Measurements from ENCODE around the gene LRRC74A.
"Not testable (repeated sequence)": the region's sequence is repeated elsewhere in the genome, so short reads cannot be mapped to it uniquely, and the experiment has no call there.

Gene LRRC74A

GRCh38 chr14:76902591-76902990 is 76.4 kb downstream of the LRRC74A start:
- Mint-ChIP-seq H3K4me3 (no peak overlapping the region), H3K27me3 (no peaks in the 10 kb centered on the region), H3K9me3 (no peaks in the 10 kb centered on the region), H3K27ac (no peak overlapping the region), H3K36me3 (no peaks in the 10 kb centered on the region), H3K4me1 (peaks cover 19% of the 10 kb centered on the region)
- no peak for ATAC-seq (ENCODE audit: low read depth)
- DNase-seq (ENCODE audit: low spot score in 2 of 2), result no peak

GRCh38 chr14:76904100-76904739 is 78.0 kb downstream of the LRRC74A start:
- Mint-ChIP-seq H3K27ac (peak overlapping the region; percentile 95), H3K36me3 (no peaks in the 10 kb centered on the region), H3K9me3 (no peaks in the 10 kb centered on the region), H3K27me3 (no peaks in the 10 kb centered on the region), H3K4me3 (peak overlapping the region; percentile 73), H3K4me1 (peaks cover 25% of the 10 kb centered on the region)
- DNase-seq (ENCODE audit: low spot score in 2 of 2) (no peak), ATAC-seq (ENCODE audit: low read depth) (no peak)

- ATAC-seq (ENCODE audit: low read depth) (peak; percentile 73), DNase-seq (ENCODE audit: low spot score in 2 of 2) (peak; percentile 70 to 83)
- no peaks in the 10 kb centered on the region for H3K36me3 Mint-ChIP-seq
- no peaks in the 10 kb centered on the region for H3K27me3 Mint-ChIP-seq
- H3K27ac Mint-ChIP-seq, result peak overlapping the region; percentile 95
- H3K4me1 Mint-ChIP-seq, result peaks cover 25% of the 10 kb centered on the region
- no peaks in the 10 kb centered on the region for H3K9me3 Mint-ChIP-seq
- H3K4me3 Mint-ChIP-seq, result peak overlapping the region; percentile 73
Observed at GRCh38 chr14:76904740-76905569, 78.7 kb downstream of the LRRC74A start.

- H3K9me3 Mint-ChIP-seq, result no peaks in the 10 kb centered on the region
- peaks cover 26% of the 10 kb centered on the region for H3K4me1 Mint-ChIP-seq
- peak overlapping the region; percentile 39 for H3K4me3 Mint-ChIP-seq
- no peaks in the 10 kb centered on the region for H3K36me3 Mint-ChIP-seq
- peak; percentile 51 to 77 for DNase-seq (ENCODE audit: low spot score in 2 of 2)
- peak overlapping the region; percentile 93 for H3K27ac Mint-ChIP-seq
- H3K27me3 Mint-ChIP-seq, result no peaks in the 10 kb centered on the region
- ATAC-seq (ENCODE audit: low read depth), result peak; percentile 85
Observed at GRCh38 chr14:76908834-76909233, 82.6 kb downstream of the LRRC74A start.

- H3K27ac Mint-ChIP-seq, result peak overlapping the region; percentile 93
- ATAC-seq (ENCODE audit: low read depth), result no peak
Observed at GRCh38 chr14:76909266-76909665, 83.1 kb downstream of the LRRC74A start.

GRCh38 chr14:76910371-76910890 is 84.2 kb downstream of the LRRC74A start:
- H3K9me3 Mint-ChIP-seq, result no peaks in the 10 kb centered on the region
- no peaks in the 10 kb centered on the region for H3K36me3 Mint-ChIP-seq
- ATAC-seq (ENCODE audit: low read depth), result no peak
- DNase-seq (ENCODE audit: low spot score in 2 of 2), result no peak
- H3K27ac Mint-ChIP-seq, result peak overlapping the region; percentile 53
- H3K4me1 Mint-ChIP-seq, result peaks cover 14% of the 10 kb centered on the region
- no peaks in the 10 kb centered on the region for H3K27me3 Mint-ChIP-seq
- H3K4me3 Mint-ChIP-seq, result no peak overlapping the region

More at GRCh38 chr14:76909266-76909665, 83.1 kb downstream of the LRRC74A start:
- Mint-ChIP-seq H3K4me3 (peak overlapping the region; percentile 39), H3K4me1 (peaks cover 23% of the 10 kb centered on the region), H3K36me3 (no peaks in the 10 kb centered on the region), H3K9me3 (no peaks in the 10 kb centered on the region), H3K27me3 (no peaks in the 10 kb centered on the region)
- no peak for DNase-seq (ENCODE audit: low spot score in 2 of 2)

- Mint-ChIP-seq H3K27ac (peak overlapping the region; percentile 76), H3K4me3 (no peak overlapping the region), H3K9me3 (no peaks in the 10 kb centered on the region), H3K27me3 (no peaks in the 10 kb centered on the region), H3K4me1 (peaks cover 14% of the 10 kb centered on the region), H3K36me3 (no peaks in the 10 kb centered on the region)
- DNase-seq (ENCODE audit: low spot score in 2 of 2), result no peak
- no peak for ATAC-seq (ENCODE audit: low read depth)
Observed at GRCh38 chr14:76911473-76911872, 85.3 kb downstream of the LRRC74A start.

- not testable (repeated sequence) for H3K27me3 Mint-ChIP-seq; DNase-seq (ENCODE audit: low spot score in 2 of 2); H3K4me1 Mint-ChIP-seq; H3K27ac Mint-ChIP-seq; H3K36me3 Mint-ChIP-seq; ATAC-seq (ENCODE audit: low read depth); H3K9me3 Mint-ChIP-seq; H3K4me3 Mint-ChIP-seq
Observed at GRCh38 chr14:76914533-76915081, 88.4 kb downstream of the LRRC74A start.

GRCh38 chr14:76916040-76916715 is 90.0 kb downstream of the LRRC74A start:
- Mint-ChIP-seq H3K36me3 (no peaks in the 10 kb centered on the region), H3K27ac (no peak overlapping the region), H3K27me3 (peaks cover 2% of the 10 kb centered on the region), H3K9me3 (no peaks in the 10 kb centered on the region), H3K4me1 (peaks cover 11% of the 10 kb centered on the region), H3K4me3 (no peak overlapping the region)
- no peak for DNase-seq (ENCODE audit: low spot score in 2 of 2)
- no peak for ATAC-seq (ENCODE audit: low read depth)

- H3K27me3 Mint-ChIP-seq, result peaks cover 8% of the 10 kb centered on the region
- H3K4me1 Mint-ChIP-seq, result peaks cover 8% of the 10 kb centered on the region
- H3K27ac Mint-ChIP-seq, result no peak overlapping the region
Observed at GRCh38 chr14:76917158-76917596, 91.0 kb downstream of the LRRC74A start.

GRCh38 chr14:76917745-76918255 is 91.6 kb downstream of the LRRC74A start:
- H3K36me3 Mint-ChIP-seq, result peaks cover 3% of the 10 kb centered on the region

More at GRCh38 chr14:76917158-76917596, 91.0 kb downstream of the LRRC74A start:
- Mint-ChIP-seq H3K9me3 (no peaks in the 10 kb centered on the region), H3K36me3 (peaks cover 2% of the 10 kb centered on the region), H3K4me3 (no peak overlapping the region)
- DNase-seq (ENCODE audit: low spot score in 2 of 2), result no peak
- ATAC-seq (ENCODE audit: low read depth), result no peak

GRCh38 chr14:76918256-76918781 is 92.1 kb downstream of the LRRC74A start:
- Mint-ChIP-seq H3K27ac (no peak overlapping the region), H3K27me3 (peaks cover 13% of the 10 kb centered on the region), H3K4me1 (peaks cover 6% of the 10 kb centered on the region), H3K4me3 (no peak overlapping the region), H3K9me3 (no peaks in the 10 kb centered on the region), H3K36me3 (peaks cover 4% of the 10 kb centered on the region)
- ATAC-seq (ENCODE audit: low read depth) (no peak), DNase-seq (ENCODE audit: low spot score in 2 of 2) (no peak)

More at GRCh38 chr14:76917745-76918255, 91.6 kb downstream of the LRRC74A start:
- Mint-ChIP-seq H3K27ac (no peak overlapping the region), H3K4me1 (peaks cover 8% of the 10 kb centered on the region), H3K27me3 (peaks cover 12% of the 10 kb centered on the region), H3K9me3 (no peaks in the 10 kb centered on the region), H3K4me3 (no peak overlapping the region)
- DNase-seq (ENCODE audit: low spot score in 2 of 2) (no peak), ATAC-seq (ENCODE audit: low read depth) (no peak)

- no peak overlapping the region for H3K27ac Mint-ChIP-seq
- no peak overlapping the region for H3K4me3 Mint-ChIP-seq
- H3K9me3 Mint-ChIP-seq, result no peaks in the 10 kb centered on the region
Observed at GRCh38 chr14:76918782-76919394, 92.7 kb downstream of the LRRC74A start.

More at GRCh38 chr14:76918782-76919394, 92.7 kb downstream of the LRRC74A start:
- Mint-ChIP-seq H3K4me1 (peaks cover 6% of the 10 kb centered on the region), H3K36me3 (peaks cover 4% of the 10 kb centered on the region), H3K27me3 (peaks cover 13% of the 10 kb centered on the region)
- ATAC-seq (ENCODE audit: low read depth) (no peak), DNase-seq (ENCODE audit: low spot score in 2 of 2) (no peak)

Measured in memory B cell (primary cell).